ENCODE measurements around the gene PTPRM.

- TF ChIP-seq POLR2A (IDR thresholded peaks at IDR 0.05) (no peak), CTCF (IDR thresholded peaks at IDR 0.05) (no peak)
Observed at GRCh38 chr18:8153887-8154583, 586.9 kb downstream of the PTPRM start.
